DOHH2 (cell line): Measurements from ENCODE around the gene MPRIP.

Experiments used
- H3F3A ChIP-seq: fragments of 200-600 bp; sonication (generic), shearing (Covaris generic); 2 replicates; pipeline ENCODE4 v1.6.0; 2016; ENCODE audit warnings: antibody characterized with exemption, mild to moderate bottlenecking; ENCODE audit not compliant: control insufficient read depth, insufficient read depth
- H3K27ac ChIP-seq: fragments of 200-600 bp; sonication (generic); 2 replicates; pipeline ENCODE4 v1.5.1; 2014; ENCODE audit warnings: low read depth, mild to moderate bottlenecking, low read length, moderate library complexity
- H3K27me3 ChIP-seq: fragments of 200-600 bp; sonication (generic); 2 replicates; pipeline ENCODE4 v1.6.1; 2014; ENCODE audit warnings: mild to moderate bottlenecking, low read length, mixed read lengths; ENCODE audit not compliant: control insufficient read depth
- H3K36me3 ChIP-seq: fragments of 200-600 bp; sonication (generic); 2 replicates; pipeline ENCODE4 v1.6.1; 2014; ENCODE audit warnings: mild to moderate bottlenecking, low read length, moderate library complexity, mixed read lengths; ENCODE audit not compliant: control insufficient read depth
- H3K4me1 ChIP-seq: fragments of 200-600 bp; sonication (generic); 2 replicates; pipeline ENCODE4 v1.6.1; 2014; ENCODE audit warnings: mild to moderate bottlenecking, low read length, mixed read lengths; ENCODE audit not compliant: control insufficient read depth
- H3K4me2 ChIP-seq: fragments of 200-600 bp; sonication (generic); 2 replicates; pipeline ENCODE4 v1.6.0; 2014; ENCODE audit warnings: mild to moderate bottlenecking, low read length, moderate library complexity
- H3K4me3 ChIP-seq: fragments of 200-600 bp; sonication (generic); 2 replicates; pipeline ENCODE4 v1.5.1; 2014; ENCODE audit warnings: mild to moderate bottlenecking, low read length, mixed read lengths
- H3K79me2 ChIP-seq: fragments of 200-600 bp; sonication (generic); 2 replicates; pipeline ENCODE4 v1.6.1; 2014; ENCODE audit warnings: mild to moderate bottlenecking, low read length, mixed read lengths; ENCODE audit not compliant: control insufficient read depth
- H3K9me2 ChIP-seq: fragments of 200-600 bp; sonication (generic); replicated peaks from 2 replicates; pipeline ENCODE4 v1.6.1; 2014; ENCODE audit warnings: mild to moderate bottlenecking, low read length, mixed read lengths; ENCODE audit not compliant: control insufficient read depth
- H3K9me3 ChIP-seq: fragments of 200-600 bp; sonication (generic); 2 replicates; pipeline ENCODE4 v1.6.1; 2014; ENCODE audit warnings: antibody characterized with exemption, low read length, mixed read lengths; ENCODE audit not compliant: control insufficient read depth, insufficient read depth
- H4K20me1 ChIP-seq: fragments of 200-600 bp; sonication (generic); 2 replicates; pipeline ENCODE4 v1.6.0; 2014; ENCODE audit warnings: low read depth, mild to moderate bottlenecking, antibody characterized with exemption, low read length, moderate library complexity; ENCODE audit not compliant: control insufficient read depth, insufficient read depth
- EZH2phosphoT487 ChIP-seq: fragments of 200-600 bp; sonication (generic); IDR thresholded peaks from 2 replicates; pipeline ENCODE4 v1.6.1; 2017; ENCODE audit warnings: borderline replicate concordance, mild to moderate bottlenecking, antibody characterized with exemption, low read length, moderate library complexity, mixed read lengths
- TF ChIP-seq, protein P1 (sequence below): fragments of 200-600 bp; sonication (generic); IDR thresholded peaks from one replicate; pipeline ENCODE4 v1.5.1; 2014; ENCODE audit warnings: antibody characterized with exemption, mild to moderate bottlenecking, low read depth, low read length; ENCODE audit not compliant: poor library complexity, severe bottlenecking

Gene MPRIP

GRCh38 chr17:17188586-17188985 lies 146.3 kb downstream of the MPRIP start:
- Histone ChIP-seq H3K4me1 (peaks cover 21% of the 10 kb centered on the region), H3K27me3 (no peaks in the 10 kb centered on the region), H3F3A (peaks cover 5% of the 10 kb centered on the region; the same call in 1 of the 2 replicates), H3K9me2 (no peaks in the 10 kb centered on the region), H3K4me3 (no peak overlapping the region), H4K20me1 (no peaks in the 10 kb centered on the region), H3K79me2 (no peaks in the 10 kb centered on the region), H3K9me3 (no peaks in the 10 kb centered on the region), H3K4me2 (no peak overlapping the region), H3K36me3 (peaks cover 16% of the 10 kb centered on the region), H3K27ac (no peak overlapping the region)
- TF ChIP-seq EZH2phosphoT487, result no peak
- TF ChIP-seq, protein P1, sequence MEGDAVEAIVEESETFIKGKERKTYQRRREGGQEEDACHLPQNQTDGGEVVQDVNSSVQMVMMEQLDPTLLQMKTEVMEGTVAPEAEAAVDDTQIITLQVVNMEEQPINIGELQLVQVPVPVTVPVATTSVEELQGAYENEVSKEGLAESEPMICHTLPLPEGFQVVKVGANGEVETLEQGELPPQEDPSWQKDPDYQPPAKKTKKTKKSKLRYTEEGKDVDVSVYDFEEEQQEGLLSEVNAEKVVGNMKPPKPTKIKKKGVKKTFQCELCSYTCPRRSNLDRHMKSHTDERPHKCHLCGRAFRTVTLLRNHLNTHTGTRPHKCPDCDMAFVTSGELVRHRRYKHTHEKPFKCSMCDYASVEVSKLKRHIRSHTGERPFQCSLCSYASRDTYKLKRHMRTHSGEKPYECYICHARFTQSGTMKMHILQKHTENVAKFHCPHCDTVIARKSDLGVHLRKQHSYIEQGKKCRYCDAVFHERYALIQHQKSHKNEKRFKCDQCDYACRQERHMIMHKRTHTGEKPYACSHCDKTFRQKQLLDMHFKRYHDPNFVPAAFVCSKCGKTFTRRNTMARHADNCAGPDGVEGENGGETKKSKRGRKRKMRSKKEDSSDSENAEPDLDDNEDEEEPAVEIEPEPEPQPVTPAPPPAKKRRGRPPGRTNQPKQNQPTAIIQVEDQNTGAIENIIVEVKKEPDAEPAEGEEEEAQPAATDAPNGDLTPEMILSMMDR, result no peak

DNA sequence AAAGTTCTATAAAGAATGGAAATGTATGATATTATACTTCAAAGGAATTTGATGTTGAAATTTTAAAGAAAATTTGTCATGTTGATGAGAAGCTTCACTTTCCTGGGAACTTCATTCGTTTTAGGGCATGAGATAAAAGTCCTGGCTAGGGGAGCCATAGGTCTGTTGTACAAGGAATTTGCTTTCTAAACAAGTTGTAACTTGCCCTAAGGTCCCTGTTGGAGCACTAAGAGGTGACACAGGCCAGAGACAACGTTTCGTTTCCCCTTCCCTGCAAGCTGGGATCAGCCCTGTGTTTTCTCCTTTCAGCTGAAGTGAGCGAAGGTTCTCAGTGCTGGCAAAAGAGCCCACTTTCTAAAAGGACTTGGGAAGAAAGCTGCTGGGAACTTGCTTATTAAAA lies 147.3 kb downstream of the MPRIP start:
- no peak overlapping the region for H3K4me2 ChIP-seq
- H3K4me1 ChIP-seq, result peaks cover 21% of the 10 kb centered on the region
- H3K4me3 ChIP-seq, result no peak overlapping the region
- TF ChIP-seq EZH2phosphoT487, result no peak
- TF ChIP-seq, protein P1, result no peak
- no peaks in the 10 kb centered on the region for H3K9me3 ChIP-seq
- no peaks in the 10 kb centered on the region for H4K20me1 ChIP-seq
- H3K79me2 ChIP-seq, result no peaks in the 10 kb centered on the region
- no peak overlapping the region for H3K27ac ChIP-seq
- peaks cover 8% of the 10 kb centered on the region; the same call in 1 of the 2 replicates for H3K36me3 ChIP-seq
- no peaks in the 10 kb centered on the region for H3K9me2 ChIP-seq
- H3K27me3 ChIP-seq, result no peaks in the 10 kb centered on the region
- peaks cover 5% of the 10 kb centered on the region; the same call in 1 of the 2 replicates for H3F3A ChIP-seq

- Histone ChIP-seq H3K4me1 (peaks cover 21% of the 10 kb centered on the region), H3K79me2 (no peaks in the 10 kb centered on the region), H3K36me3 (peaks cover 8% of the 10 kb centered on the region; the same call in 1 of the 2 replicates), H3K4me2 (no peak overlapping the region), H3K9me2 (no peaks in the 10 kb centered on the region), H3K27ac (no peak overlapping the region), H3K4me3 (no peak overlapping the region), H3K27me3 (no peaks in the 10 kb centered on the region), H4K20me1 (no peaks in the 10 kb centered on the region), H3F3A (peaks cover 5% of the 10 kb centered on the region; the same call in 1 of the 2 replicates), H3K9me3 (no peaks in the 10 kb centered on the region)
- TF ChIP-seq, protein P1, result no peak
- no peak for TF ChIP-seq EZH2phosphoT487
Measured at GRCh38 chr17:17190188-17190587, 147.9 kb downstream of the MPRIP start.
